ENCODE data around the gene SMAD3. TPM values are rescaled to one million over a fixed set of nuclear protein-coding genes. Genes with fewer than 3 reads are reported as not detected.
A peak's percentile ranks its signal among the peaks of the same experiment; 100 is the strongest.

Gene SMAD3
- total RNA-seq, 1 donor from 2014 or later = 28.1 TPM

GRCh38 chr15:67140078-67140833 lies 74.9 kb downstream of the SMAD3 start:
- no peak for DNase-seq (ENCODE audit: low spot score)
- peaks cover 58% of the 10 kb centered on the region for H3K4me1 Mint-ChIP-seq (ENCODE audit: low read depth)
- H3K36me3 Mint-ChIP-seq (ENCODE audit: low read depth) = peaks cover 22% of the 10 kb centered on the region
- H3K27ac Mint-ChIP-seq = no peak overlapping the region
- no peak overlapping the region for H3K4me3 Mint-ChIP-seq (ENCODE audit: low read depth)
- H3K9me3 Mint-ChIP-seq = no peaks in the 10 kb centered on the region
- H3K27me3 Mint-ChIP-seq (ENCODE audit: low read depth) = no peaks in the 10 kb centered on the region
- intact Hi-C loops (cut with micrococcal nuclease) = no loop called here

GRCh38 chr15:67142092-67142766 lies 76.8 kb downstream of the SMAD3 start:
- peaks cover 63% of the 10 kb centered on the region for H3K4me1 Mint-ChIP-seq (ENCODE audit: low read depth)
- no peaks in the 10 kb centered on the region for H3K27me3 Mint-ChIP-seq (ENCODE audit: low read depth)
- no peak for DNase-seq (ENCODE audit: low spot score)
- peaks cover 17% of the 10 kb centered on the region for H3K36me3 Mint-ChIP-seq (ENCODE audit: low read depth)
- H3K4me3 Mint-ChIP-seq (ENCODE audit: low read depth) = no peak overlapping the region
- no peak overlapping the region for H3K27ac Mint-ChIP-seq
- intact Hi-C loops (cut with micrococcal nuclease) = no loop called here
- no peaks in the 10 kb centered on the region for H3K9me3 Mint-ChIP-seq

GRCh38 chr15:67142767-67143100 lies 77.3 kb downstream of the SMAD3 start:
- no peaks in the 10 kb centered on the region for H3K9me3 Mint-ChIP-seq
- peaks cover 13% of the 10 kb centered on the region for H3K36me3 Mint-ChIP-seq (ENCODE audit: low read depth)
- no peak for DNase-seq (ENCODE audit: low spot score)
- no peaks in the 10 kb centered on the region for H3K27me3 Mint-ChIP-seq (ENCODE audit: low read depth)
- peaks cover 63% of the 10 kb centered on the region for H3K4me1 Mint-ChIP-seq (ENCODE audit: low read depth)
- no peak overlapping the region for H3K27ac Mint-ChIP-seq
- intact Hi-C loops (cut with micrococcal nuclease) = no loop called here
- H3K4me3 Mint-ChIP-seq (ENCODE audit: low read depth) = no peak overlapping the region

- DNase-seq (ENCODE audit: low spot score) = no peak
- H3K9me3 Mint-ChIP-seq = no peaks in the 10 kb centered on the region
- H3K36me3 Mint-ChIP-seq (ENCODE audit: low read depth) = peaks cover 17% of the 10 kb centered on the region
- intact Hi-C loops (cut with micrococcal nuclease) = no loop called here
- H3K4me1 Mint-ChIP-seq (ENCODE audit: low read depth) = peaks cover 67% of the 10 kb centered on the region
- H3K27ac Mint-ChIP-seq = no peak overlapping the region
- H3K4me3 Mint-ChIP-seq (ENCODE audit: low read depth) = no peak overlapping the region
- no peaks in the 10 kb centered on the region for H3K27me3 Mint-ChIP-seq (ENCODE audit: low read depth)
Measured at GRCh38 chr15:67143646-67144045, 78.2 kb downstream of the SMAD3 start.

GRCh38 chr15:67144609-67145311 lies 79.4 kb downstream of the SMAD3 start:
- H3K4me1 Mint-ChIP-seq (ENCODE audit: low read depth) = peaks cover 72% of the 10 kb centered on the region
- H3K27ac Mint-ChIP-seq = peak overlapping the region; percentile 2
- no peak overlapping the region for H3K4me3 Mint-ChIP-seq (ENCODE audit: low read depth)
- intact Hi-C loops (cut with micrococcal nuclease) = no loop called here
- no peaks in the 10 kb centered on the region for H3K27me3 Mint-ChIP-seq (ENCODE audit: low read depth)
- DNase-seq (ENCODE audit: low spot score) = no peak
- H3K9me3 Mint-ChIP-seq = no peaks in the 10 kb centered on the region
- peaks cover 17% of the 10 kb centered on the region for H3K36me3 Mint-ChIP-seq (ENCODE audit: low read depth)

GRCh38 chr15:67145312-67145610 lies 79.9 kb downstream of the SMAD3 start:
- intact Hi-C loops (cut with micrococcal nuclease) = no loop called here
- Mint-ChIP-seq H3K27me3 (ENCODE audit: low read depth) (no peaks in the 10 kb centered on the region), H3K27ac (no peak overlapping the region), H3K36me3 (ENCODE audit: low read depth) (peaks cover 17% of the 10 kb centered on the region), H3K9me3 (no peaks in the 10 kb centered on the region), H3K4me3 (ENCODE audit: low read depth) (no peak overlapping the region), H3K4me1 (ENCODE audit: low read depth) (peaks cover 71% of the 10 kb centered on the region)
- DNase-seq (ENCODE audit: low spot score) = no peak

- no peaks in the 10 kb centered on the region for H3K27me3 Mint-ChIP-seq (ENCODE audit: low read depth)
- intact Hi-C loops (cut with micrococcal nuclease) = loop anchor here (2.0 kb wide), 1 partner anchor 43 kb away; no protein-coding TSS in a partner anchor
- H3K36me3 Mint-ChIP-seq (ENCODE audit: low read depth) = peaks cover 13% of the 10 kb centered on the region
- no peak overlapping the region for H3K4me3 Mint-ChIP-seq (ENCODE audit: low read depth)
- H3K4me1 Mint-ChIP-seq (ENCODE audit: low read depth) = peaks cover 70% of the 10 kb centered on the region
- DNase-seq (ENCODE audit: low spot score) = no peak
- H3K27ac Mint-ChIP-seq = no peak overlapping the region
- no peaks in the 10 kb centered on the region for H3K9me3 Mint-ChIP-seq
Measured at GRCh38 chr15:67145710-67146109, 80.3 kb downstream of the SMAD3 start.

- Mint-ChIP-seq H3K4me3 (ENCODE audit: low read depth) (peak overlapping the region; percentile 9), H3K27ac (peak overlapping the region; percentile 85)
- DNase-seq (ENCODE audit: low spot score) = no peak
Measured at GRCh38 chr15:67146234-67146633, 80.8 kb downstream of the SMAD3 start.

GRCh38 chr15:67146875-67147381 lies 81.5 kb downstream of the SMAD3 start:
- Mint-ChIP-seq H3K4me1 (ENCODE audit: low read depth) (peaks cover 66% of the 10 kb centered on the region), H3K27me3 (ENCODE audit: low read depth) (no peaks in the 10 kb centered on the region), H3K4me3 (ENCODE audit: low read depth) (peak overlapping the region; percentile 31), H3K36me3 (ENCODE audit: low read depth) (peaks cover 7% of the 10 kb centered on the region), H3K27ac (peak overlapping the region; percentile 85), H3K9me3 (no peaks in the 10 kb centered on the region)
- intact Hi-C loops (cut with micrococcal nuclease) = loop anchor here (2.0 kb wide), 1 partner anchor 44 kb away; no protein-coding TSS in a partner anchor
- peak; percentile 20 for DNase-seq (ENCODE audit: low spot score)

More at GRCh38 chr15:67146234-67146633, 80.8 kb downstream of the SMAD3 start:
- intact Hi-C loops (cut with micrococcal nuclease) = loop anchor here (2.0 kb wide), 1 partner anchor 43 kb away; no protein-coding TSS in a partner anchor
- Mint-ChIP-seq H3K9me3 (no peaks in the 10 kb centered on the region), H3K4me1 (ENCODE audit: low read depth) (peaks cover 69% of the 10 kb centered on the region), H3K36me3 (ENCODE audit: low read depth) (peaks cover 7% of the 10 kb centered on the region), H3K27me3 (ENCODE audit: low read depth) (no peaks in the 10 kb centered on the region)

GRCh38 chr15:67147396-67147949 lies 82.1 kb downstream of the SMAD3 start:
- no peaks in the 10 kb centered on the region for H3K9me3 Mint-ChIP-seq
- peak overlapping the region; percentile 85 for H3K27ac Mint-ChIP-seq
- H3K36me3 Mint-ChIP-seq (ENCODE audit: low read depth) = peaks cover 7% of the 10 kb centered on the region
- H3K27me3 Mint-ChIP-seq (ENCODE audit: low read depth) = no peaks in the 10 kb centered on the region
- no peak overlapping the region for H3K4me3 Mint-ChIP-seq (ENCODE audit: low read depth)
- peaks cover 69% of the 10 kb centered on the region for H3K4me1 Mint-ChIP-seq (ENCODE audit: low read depth)
- intact Hi-C loops (cut with micrococcal nuclease) = loop anchor here (2.0 kb wide), 1 partner anchor 45 kb away; no protein-coding TSS in a partner anchor
- DNase-seq (ENCODE audit: low spot score) = no peak

- no peaks in the 10 kb centered on the region for H3K27me3 Mint-ChIP-seq (ENCODE audit: low read depth)
- peak overlapping the region; percentile 50 for H3K27ac Mint-ChIP-seq
- intact Hi-C loops (cut with micrococcal nuclease) = loop anchor here (2.0 kb wide), 1 partner anchor 13 kb away; no protein-coding TSS in a partner anchor
- H3K4me3 Mint-ChIP-seq (ENCODE audit: low read depth) = no peak overlapping the region
- H3K9me3 Mint-ChIP-seq = no peaks in the 10 kb centered on the region
- peaks cover 12% of the 10 kb centered on the region for H3K36me3 Mint-ChIP-seq (ENCODE audit: low read depth)
- peaks cover 69% of the 10 kb centered on the region for H3K4me1 Mint-ChIP-seq (ENCODE audit: low read depth)
- no peak for DNase-seq (ENCODE audit: low spot score)
Measured at GRCh38 chr15:67148196-67148701, 82.8 kb downstream of the SMAD3 start.

- intact Hi-C loops (cut with micrococcal nuclease) = loop anchor here (2.0 kb wide), 1 partner anchor 14 kb away; no protein-coding TSS in a partner anchor
- Mint-ChIP-seq H3K27me3 (ENCODE audit: low read depth) (no peaks in the 10 kb centered on the region), H3K4me3 (ENCODE audit: low read depth) (no peak overlapping the region), H3K4me1 (ENCODE audit: low read depth) (peaks cover 67% of the 10 kb centered on the region), H3K27ac (no peak overlapping the region), H3K36me3 (ENCODE audit: low read depth) (peaks cover 17% of the 10 kb centered on the region), H3K9me3 (no peaks in the 10 kb centered on the region)
- DNase-seq (ENCODE audit: low spot score) = no peak
Measured at GRCh38 chr15:67149068-67149772, 83.8 kb downstream of the SMAD3 start.

Data from activated T-helper 2 cell treated with anti-CD3 and anti-CD28 coated beads, Interferon-gamma antibody, Interleukin-2, Interleukin-4, amounts not matched to agents 10 μg/mL and 5 μg/mL and 100 μg/mL, durations not matched to agents 14 hours and 24 hours and 36 hours (primary cell).